Stomach (tissue), 9 donors: ENCODE results near the gene SWAP70. TPM values are rescaled to one million over a fixed set of nuclear protein-coding genes. Genes with fewer than 3 reads are reported as not detected.

ENCODE experiments used
- DNase-seq, 2 donors: peaks; one replicate each; pipeline versions ENCODE4 v3.0.0 to v3.0.0-alpha.2; 2013 to 2019
- H3K27ac ChIP-seq, 5 donors: fragments of 200-600 bp in 4 of 5; sonication (generic) in 4 of 5; one replicate each; pipeline ENCODE4 v1.5.1; 2013 to 2019; ENCODE audit warnings: mild to moderate bottlenecking in 1 of 5, moderate library complexity in 1 of 5
- H3K27me3 ChIP-seq, 3 donors: fragments of 200-600 bp; sonication (generic); one replicate each; pipeline ENCODE4 v1.5.1; 2017 to 2019; ENCODE audit warnings: mixed run types in 1 of 3
- H3K36me3 ChIP-seq, 4 donors: fragments of 200-600 bp; sonication (generic); 1 replicate in 3 of 4; 2 replicates in 1 of 4; pipeline ENCODE4 v1.5.1; 2016 to 2019
- H3K4me1 ChIP-seq, 4 donors: fragments of 200-600 bp; sonication (generic); one replicate each; pipeline ENCODE4 v1.5.1; 2016 to 2019
- H3K4me3 ChIP-seq, 4 donors: fragments of 200-600 bp; sonication (generic) in 3 of 4; one replicate each; pipeline ENCODE4 v1.5.1; 2016 to 2019; ENCODE audit warnings: mild to moderate bottlenecking in 1 of 4
- H3K9me3 ChIP-seq, 4 donors: fragments of 200-600 bp; sonication (generic); one replicate each; pipeline ENCODE4 v1.5.1; 2016 to 2019
- CTCF ChIP-seq, 7 experiments: fragments of 450-650 bp in 4 of 7; fragments of 200-600 bp in 3 of 7; sonication (generic) in 3 of 7; IDR thresholded peaks; one replicate each; pipeline ENCODE4 v1.5.1; 2016 to 2019; ENCODE audit warnings: antibody characterized with exemption in 7 of 7, control low read depth in 2 of 7, mild to moderate bottlenecking in 1 of 7
- EP300 ChIP-seq: sonication (generic); formaldehyde crosslinking; IDR thresholded peaks from one replicate; pipeline ENCODE4 v1.6.1; 2017; ENCODE audit warnings: antibody characterized with exemption
- POLR2A ChIP-seq, 4 donors: fragments of 450-650 bp; IDR thresholded peaks; one replicate each; pipeline ENCODE4 v1.6.1; 2016; ENCODE audit warnings: antibody characterized with exemption in 4 of 4, control low read depth in 2 of 4, mild to moderate bottlenecking in 1 of 4, moderate library complexity in 1 of 4
- POLR2AphosphoS5 ChIP-seq, 3 donors: sonication (generic); formaldehyde crosslinking; IDR thresholded peaks; one replicate each; pipeline ENCODE4 v1.6.1; 2016; ENCODE audit warnings: antibody characterized with exemption in 3 of 3
- WGBS, 5 donors: extraction: QIAGEN DNeasy Blood & Tissue Kit in 3 of 5; methylation state at CpG; one replicate each; pipeline versions ENCODE4 v1.1.5 to v1.1.7; 2013 to 2018; 5-methylcytosine and 5-hydroxymethylcytosine counted together
- intact Hi-C: fragments of 100-400 bp; cut with DNase I; formaldehyde crosslinking; loops from one replicate; pipeline ENCODE4 v1.15.1; 2023; ENCODE audit warnings: low total_unique reads
- polyA plus RNA-seq, 3 donors: library from polyadenylated mRNA; stranded (reverse); fragments of 200-250 nt; gene quantifications; one replicate each; pipeline ENCODE4 v1.2.3, GENCODE V29; 2013
- total RNA-seq, 5 donors: library from RNA; depleted of rRNA; stranded (reverse); fragments of >200 nt; gene quantifications; one replicate each; pipeline versions ENCODE4 v1.1.0 to v1.2.3, GENCODE V29; 2014 to 2016
- donor health status: healthy with polysubstance abuse.
- donor health status: Bipolar disorder and iron deficiency.
- donor health status: healthy.

The SWAP70 gene
- total and polyA plus RNA-seq, 8 donors, result 5.1 to 39.5 (median 18.3) TPM

DNA sequence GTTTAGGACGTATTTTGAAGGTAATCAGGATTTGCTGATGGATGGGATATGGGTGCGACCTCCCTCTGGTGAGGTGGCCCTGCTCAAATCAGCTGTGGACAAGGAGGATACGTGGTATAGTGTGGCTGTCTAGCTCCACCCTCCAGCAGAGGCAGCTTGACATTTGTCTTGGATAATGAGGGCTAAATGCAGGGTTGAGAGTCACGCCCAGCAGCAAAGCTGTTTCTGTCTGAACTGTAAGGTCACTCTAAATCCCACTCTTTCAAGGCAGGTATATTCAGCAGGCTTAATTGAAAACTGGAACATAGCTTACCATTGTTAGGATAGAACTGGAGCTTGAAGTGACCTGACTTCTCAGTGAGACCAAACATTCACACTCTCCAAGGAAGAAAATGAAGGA is 98.7 kb downstream of the SWAP70 start:
- intact Hi-C loops, result loop anchor here (10.0 kb wide), 1 partner anchor 552 kb away; no protein-coding TSS in a partner anchor
- Histone ChIP-seq H3K9me3 (no peaks in the 10 kb centered on the region), H3K36me3 (no peaks in the 10 kb centered on the region), H3K4me3 (no peak overlapping the region), H3K4me1 (peaks cover 28 to 48% (median 40%) of the 10 kb centered on the region in 4 donors), H3K27ac (no peak overlapping the region), H3K27me3 (no peaks in the 10 kb centered on the region)
- TF ChIP-seq CTCF (IDR thresholded peaks at IDR 0.05), result no peak
- no peak for TF ChIP-seq EP300
- TF ChIP-seq POLR2AphosphoS5 (IDR thresholded peaks at IDR 0.05), result no peak
- TF ChIP-seq POLR2A (IDR thresholded peaks at IDR 0.05), result no peak
- DNase-seq, result no peak
- WGBS, 5 donors, result 80 to 91% (median 86%) methylated on average over 4 of the region's 4 CpGs

DNA sequence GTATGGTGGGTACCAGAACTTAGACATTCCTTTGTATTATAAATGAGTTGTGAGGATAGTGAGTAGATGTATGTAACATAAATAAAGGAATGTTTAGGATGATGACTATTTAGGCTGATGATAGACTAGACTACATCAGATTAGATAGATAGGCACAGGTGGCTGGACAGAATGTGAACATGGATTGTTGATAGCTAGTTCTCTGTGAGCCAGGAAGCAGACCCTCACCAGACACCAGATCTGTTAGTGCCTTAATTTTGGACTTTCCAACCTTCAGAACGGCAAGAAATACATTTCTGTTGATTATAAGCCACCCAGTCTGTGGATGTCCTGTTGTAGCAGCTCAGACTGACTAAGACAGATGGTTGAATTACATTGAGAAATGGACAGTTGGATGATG is 99.4 kb downstream of the SWAP70 start:
- intact Hi-C loops, result loop anchor here (10.0 kb wide), 1 partner anchor 552 kb away; no protein-coding TSS in a partner anchor
- DNase-seq, result no peak
- H3K36me3 ChIP-seq, result no peaks in the 10 kb centered on the region
- H3K27ac ChIP-seq, result no peak overlapping the region
- H3K9me3 ChIP-seq, result no peaks in the 10 kb centered on the region
- WGBS, 5 donors, result 75 to 100% (median 96%) methylated on average over 1 of the region's 1 CpG
- H3K4me1 ChIP-seq, result peaks cover 28 to 42% (median 34%) of the 10 kb centered on the region in 4 donors
- no peaks in the 10 kb centered on the region for H3K27me3 ChIP-seq
- no peak for TF ChIP-seq POLR2A (IDR thresholded peaks at IDR 0.05)
- no peak for TF ChIP-seq EP300
- no peak for TF ChIP-seq POLR2AphosphoS5 (IDR thresholded peaks at IDR 0.05)
- TF ChIP-seq CTCF (IDR thresholded peaks at IDR 0.05), result no peak
- no peak overlapping the region for H3K4me3 ChIP-seq

DNA sequence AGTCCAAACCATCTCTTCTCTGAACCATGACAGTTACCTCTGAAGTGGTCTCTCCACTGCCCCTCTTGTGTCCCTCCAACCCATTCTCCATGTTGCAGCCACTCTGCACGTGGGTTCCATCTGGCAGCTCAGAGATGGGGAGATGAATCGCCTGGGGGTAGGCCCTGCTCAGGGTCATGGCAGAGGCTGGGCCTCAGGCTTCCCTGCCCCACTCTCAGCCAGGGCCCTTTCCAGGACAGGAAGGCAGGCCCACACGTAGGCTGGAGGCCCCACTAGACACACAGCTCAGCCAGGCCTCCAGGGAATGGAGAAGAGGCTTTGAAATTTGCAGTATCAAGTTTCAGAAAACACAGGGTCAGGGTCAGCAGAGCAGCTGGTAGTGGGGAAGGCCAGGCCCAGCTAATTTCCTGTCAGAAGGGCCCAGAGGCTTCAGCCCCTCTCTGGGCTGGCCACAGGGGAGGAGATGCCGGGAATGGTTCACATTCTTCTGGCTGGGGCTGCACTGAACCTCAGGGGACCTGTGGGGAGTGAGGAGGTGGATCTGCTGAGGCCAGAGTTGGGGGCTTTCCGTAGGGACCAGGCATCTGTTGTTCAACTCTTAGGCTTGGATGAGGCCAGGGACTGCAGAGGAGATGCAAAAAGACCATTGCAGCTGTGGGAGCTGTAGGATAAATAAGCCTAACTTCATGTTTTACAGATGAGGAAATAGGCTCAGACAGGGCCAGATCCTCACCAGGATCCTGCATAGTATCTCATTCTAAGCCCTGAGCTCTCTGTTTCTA is 101.6 kb downstream of the SWAP70 start:
- 66 to 74% (median 68%) methylated on average over 5 of the region's 5 CpGs for WGBS, 5 donors
- intact Hi-C loops, result loop anchor here (10.0 kb wide), 1 partner anchor 549 kb away; no protein-coding TSS in a partner anchor
- peak in 1 of 2 donors; percentile 83 for DNase-seq
- Histone ChIP-seq H3K36me3 (no peaks in the 10 kb centered on the region), H3K4me3 (no peak overlapping the region), H3K9me3 (no peaks in the 10 kb centered on the region), H3K27ac (peak overlapping the region; percentile 4 to 79 (median 54)), H3K27me3 (no peaks in the 10 kb centered on the region), H3K4me1 (peaks cover 8 to 21% (median 15%) of the 10 kb centered on the region in 4 donors)
- TF ChIP-seq EP300 (no peak), CTCF (IDR thresholded peaks at IDR 0.05) (no peak), POLR2AphosphoS5 (IDR thresholded peaks at IDR 0.05) (no peak), POLR2A (IDR thresholded peaks at IDR 0.05) (no peak)

DNA sequence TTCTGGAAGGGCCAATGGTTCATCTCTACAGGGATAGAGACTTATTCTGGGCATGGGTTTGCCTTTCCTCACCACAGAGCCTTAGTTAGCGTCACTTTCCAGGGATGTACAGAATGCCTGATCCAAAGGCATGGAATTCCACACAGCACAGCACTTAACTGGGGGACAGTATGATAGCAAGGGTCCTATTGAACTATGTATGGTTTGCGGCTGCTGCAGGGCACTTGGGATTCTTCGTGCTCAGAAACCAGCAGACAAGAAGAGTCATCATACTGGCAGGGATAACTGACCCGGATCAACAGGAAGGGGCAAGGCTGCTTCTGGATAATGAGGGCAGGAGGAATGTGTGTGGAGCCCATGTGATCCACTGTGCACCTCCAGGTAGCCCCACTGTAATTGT is 105.7 kb downstream of the SWAP70 start:
- Histone ChIP-seq H3K9me3 (no peaks in the 10 kb centered on the region), H3K4me3 (no peak overlapping the region), H3K27me3 (no peaks in the 10 kb centered on the region), H3K4me1 (peaks cover 5 to 39% (median 20%) of the 10 kb centered on the region in 4 donors), H3K36me3 (no peaks in the 10 kb centered on the region), H3K27ac (no peak overlapping the region)
- intact Hi-C loops, result loop anchor here (10.0 kb wide), 1 partner anchor 545 kb away; no protein-coding TSS in a partner anchor
- 83 to 99% (median 93%) methylated on average over 4 of the region's 4 CpGs for WGBS, 5 donors
- no peak for DNase-seq
- TF ChIP-seq CTCF (IDR thresholded peaks at IDR 0.05), result no peak
